Keratinocyte (primary cell): ENCODE data around the gene LYPLA2. TPM values are rescaled to one million over a fixed set of nuclear protein-coding genes. Genes with fewer than 3 reads are reported as not detected.

Experiments
- DNase-seq: peaks from one replicate; pipeline ENCODE4 v3.0.0-alpha.2; 2011; ENCODE audit warnings: low read depth, missing footprints, low spot score
- FAIRE-seq: peaks from 2 replicates; lab custom pipeline; 2011; peaks lifted over from hg19 to GRCh38; lab: Jason Lieb, UNC
- H2AFZ ChIP-seq: 2 replicates; pipeline ENCODE4 v1.6.0; 2012; ENCODE audit warnings: low read length, control low read depth, inconsistent platforms; ENCODE audit not compliant: control insufficient read depth
- H3K27ac ChIP-seq: 2 replicates; pipeline ENCODE4 v1.5.1; 2011; ENCODE audit warnings: low read length; ENCODE audit not compliant: control insufficient read depth, insufficient read depth
- H3K27me3 ChIP-seq: 3 replicates; pipeline ENCODE4 v1.6.0; 2011; ENCODE audit warnings: low read length; ENCODE audit not compliant: control insufficient read depth, insufficient read depth; ENCODE audit errors: extremely low read depth
- H3K36me3 ChIP-seq, 2 experiments: 2 replicates in 1 of 2; 3 replicates in 1 of 2; pipeline ENCODE4 v1.5.1; 2011; ENCODE audit warnings: low read length in 2 of 2, mild to moderate bottlenecking in 1 of 2; ENCODE audit not compliant: control insufficient read depth in 2 of 2, insufficient read depth in 2 of 2; ENCODE audit errors: extremely low read depth in 1 of 2
- H3K4me1 ChIP-seq: 3 replicates; pipeline ENCODE4 v1.5.1; 2011; ENCODE audit warnings: low read length; ENCODE audit not compliant: control insufficient read depth, insufficient read depth; ENCODE audit errors: extremely low read depth
- H3K4me2 ChIP-seq: 3 replicates; pipeline ENCODE4 v1.6.0; 2011; ENCODE audit warnings: low read depth, low read length; ENCODE audit not compliant: control insufficient read depth, insufficient read depth; ENCODE audit errors: extremely low read depth
- H3K4me3 ChIP-seq, 3 experiments: fragments of 200-600 bp in 1 of 3; sonication (generic) in 1 of 3; 2 replicates in 2 of 3; 3 replicates in 1 of 3; pipeline ENCODE4 v1.5.1; 2011 to 2016; ENCODE audit warnings: low read length in 3 of 3, mild to moderate bottlenecking in 3 of 3, control low read depth in 2 of 3, inconsistent platforms in 1 of 3, low read depth in 1 of 3, mixed read lengths in 1 of 3, mixed run types in 1 of 3, moderate library complexity in 1 of 3; ENCODE audit not compliant: control insufficient read depth in 2 of 3, insufficient read depth in 2 of 3; ENCODE audit errors: extremely low read depth in 1 of 3
- H3K79me2 ChIP-seq: 2 replicates; pipeline ENCODE4 v1.6.0; 2012; ENCODE audit warnings: low read length; ENCODE audit not compliant: control insufficient read depth, insufficient read depth
- H3K9ac ChIP-seq: 3 replicates; pipeline ENCODE4 v1.6.0; 2011; ENCODE audit warnings: low read length; ENCODE audit not compliant: control insufficient read depth, insufficient read depth; ENCODE audit errors: extremely low read depth
- H3K9me1 ChIP-seq: 3 replicates; pipeline ENCODE4 v1.6.0; 2011; ENCODE audit warnings: low read length; ENCODE audit not compliant: control insufficient read depth, insufficient read depth; ENCODE audit errors: extremely low read depth
- H3K9me3 ChIP-seq: 2 replicates; pipeline ENCODE4 v1.5.1; 2012; ENCODE audit warnings: low read depth, low read length; ENCODE audit not compliant: control insufficient read depth
- H4K20me1 ChIP-seq: 3 replicates; pipeline ENCODE4 v1.6.0; 2011; ENCODE audit warnings: low read length; ENCODE audit not compliant: control insufficient read depth, insufficient read depth; ENCODE audit errors: extremely low read depth
- CTCF ChIP-seq, 3 experiments: IDR thresholded peaks in 1 of 3; conservative IDR thresholded peaks in 1 of 3; optimal IDR thresholded peaks in 1 of 3; 2 replicates in 2 of 3; 3 replicates in 1 of 3; pipeline versions ENCODE3 to v1.5.1; 2011; ENCODE audit warnings: low read length in 3 of 3, mild to moderate bottlenecking in 3 of 3, moderate library complexity in 2 of 3, control low read depth in 1 of 3, inconsistent platforms in 1 of 3; ENCODE audit not compliant: insufficient read depth in 2 of 3; ENCODE audit errors: extremely low read depth in 1 of 3
- EZH2 ChIP-seq: IDR thresholded peaks from one replicate; pipeline ENCODE4 v1.6.1; 2012; ENCODE audit warnings: inconsistent platforms, mild to moderate bottlenecking, low read length, moderate library complexity
- dilution Hi-C: fragments of 300-500 bp; cut with MboI; formaldehyde crosslinking; loops from one replicate; pipeline ENCODE4 v1.7.0; 2020; ENCODE audit warnings: low sequenced_read_pairs; ENCODE audit not compliant: extremely low pct_ligation_motif_present
- polyA plus RNA-seq, 5 experiments: library from polyadenylated mRNA; depleted of rRNA in 3 of 5; stranded (reverse) in 3 of 5; stranded (forward) in 1 of 5; unstranded in 1 of 5; fragments of >200 nt; gene quantifications; 1 replicate in 1 of 5; 2 replicates in 3 of 5; 3 replicates in 1 of 5; pipeline versions ENCODE4 v1.2.1 to v1.2.3, GENCODE V29; 2011 to 2012; ENCODE audit warnings: missing spikeins in 2 of 5, low read depth in 1 of 5, low replicate concordance in 1 of 5

The LYPLA2 gene
- polyA plus RNA-seq, 1 donor (not counting 4 experiments of a cell fraction or from before 2014, with no cell fraction given), result 51.7 TPM

- FAIRE-seq, result no peak
- H4K20me1 ChIP-seq, result peaks cover under 1% of the 10 kb centered on the region
These were observed 16.6 kb upstream of the LYPLA2 start for GRCh38 chr1:23774174-23774880.

DNA sequence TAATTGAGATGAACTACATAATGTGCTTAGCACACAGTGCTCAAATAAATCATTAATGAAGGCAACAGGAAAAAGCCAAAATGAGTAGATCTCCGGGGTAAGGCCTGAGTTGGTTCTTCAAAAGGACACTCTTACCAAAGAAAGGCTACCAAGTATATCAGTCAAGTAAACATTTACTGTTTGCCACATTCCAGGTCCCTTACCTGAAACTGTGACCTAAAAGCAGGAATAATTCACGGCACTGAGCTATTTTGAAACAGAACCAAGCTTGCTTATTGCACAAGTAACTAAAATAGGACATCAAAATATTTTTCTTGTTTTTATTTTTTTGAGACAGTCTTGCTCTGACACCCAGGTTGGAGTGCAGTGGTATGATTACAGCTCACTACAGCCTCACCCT, 14.7 kb upstream of the LYPLA2 start:
- H3K4me1 ChIP-seq, result peaks cover 21% of the 10 kb centered on the region
- H3K9me1 ChIP-seq, result no peaks in the 10 kb centered on the region
- no peak overlapping the region for H2AFZ ChIP-seq
- peaks cover 4% of the 10 kb centered on the region for H4K20me1 ChIP-seq
- DNase-seq (no peak), FAIRE-seq (no peak)
- H3K9me3 ChIP-seq, result no peaks in the 10 kb centered on the region
- peaks cover 0 to 5% of the 10 kb centered on the region in 2 experiments for H3K36me3 ChIP-seq
- TF ChIP-seq EZH2 (no peak), CTCF (optimal IDR thresholded peaks at IDR 0.05 in 1 of 3, IDR thresholded peaks at IDR 0.05 in 1 of 3, conservative IDR thresholded peaks at IDR 0.05 in 1 of 3; ENCODE audit: extremely low read depth in 1 of 3, insufficient read depth in 2 of 3, low read length in 3 of 3) (no peak)
- H3K4me2 ChIP-seq, result no peak overlapping the region
- no peak overlapping the region for H3K27ac ChIP-seq
- H3K9ac ChIP-seq, result no peak overlapping the region
- H3K27me3 ChIP-seq, result no peaks in the 10 kb centered on the region
- dilution Hi-C loops, result no loop called here
- H3K4me3 ChIP-seq, result no peak overlapping the region
- H3K79me2 ChIP-seq, result peaks cover 37% of the 10 kb centered on the region

More at GRCh38 chr1:23774174-23774880, 16.6 kb upstream of the LYPLA2 start:
- Histone ChIP-seq H3K36me3 (peaks cover 3 to 4% of the 10 kb centered on the region in 2 experiments), H3K9me3 (no peaks in the 10 kb centered on the region), H3K4me3 (no peak overlapping the region), H3K9ac (no peak overlapping the region), H3K4me1 (peaks cover 12% of the 10 kb centered on the region), H2AFZ (no peak overlapping the region), H3K79me2 (peaks cover 29% of the 10 kb centered on the region), H3K9me1 (no peaks in the 10 kb centered on the region), H3K4me2 (no peak overlapping the region), H3K27me3 (no peaks in the 10 kb centered on the region), H3K27ac (no peak overlapping the region)
- no peak for DNase-seq
- dilution Hi-C loops, result no loop called here
- no peak for TF ChIP-seq CTCF (optimal IDR thresholded peaks at IDR 0.05 in 1 of 3, IDR thresholded peaks at IDR 0.05 in 1 of 3, conservative IDR thresholded peaks at IDR 0.05 in 1 of 3; ENCODE audit: extremely low read depth in 1 of 3, insufficient read depth in 2 of 3, low read length in 3 of 3)
- no peak for TF ChIP-seq EZH2
